T47D (cell line): ENCODE results near the gene TFEB.

ENCODE experiments used
- DNase-seq, 2 experiments: peaks; one replicate each; pipeline versions ENCODE4 v3.0.0 to v3.0.0-alpha.2; 2011 to 2012; ENCODE audit warnings: low read depth in 1 of 2, low spot score in 1 of 2
- JUND ChIP-seq: IDR thresholded peaks from 2 replicates; pipeline ENCODE4 v1.6.1; 2012; ENCODE audit warnings: low read depth
- in situ Hi-C: cut with HindIII; loops from 2 replicates; pipeline ENCODE4 v1.10.0; 2016; ENCODE audit warnings: low sequenced_read_pairs, low pct_unique_long_range_greater_than_20kb

The TFEB gene

DNA sequence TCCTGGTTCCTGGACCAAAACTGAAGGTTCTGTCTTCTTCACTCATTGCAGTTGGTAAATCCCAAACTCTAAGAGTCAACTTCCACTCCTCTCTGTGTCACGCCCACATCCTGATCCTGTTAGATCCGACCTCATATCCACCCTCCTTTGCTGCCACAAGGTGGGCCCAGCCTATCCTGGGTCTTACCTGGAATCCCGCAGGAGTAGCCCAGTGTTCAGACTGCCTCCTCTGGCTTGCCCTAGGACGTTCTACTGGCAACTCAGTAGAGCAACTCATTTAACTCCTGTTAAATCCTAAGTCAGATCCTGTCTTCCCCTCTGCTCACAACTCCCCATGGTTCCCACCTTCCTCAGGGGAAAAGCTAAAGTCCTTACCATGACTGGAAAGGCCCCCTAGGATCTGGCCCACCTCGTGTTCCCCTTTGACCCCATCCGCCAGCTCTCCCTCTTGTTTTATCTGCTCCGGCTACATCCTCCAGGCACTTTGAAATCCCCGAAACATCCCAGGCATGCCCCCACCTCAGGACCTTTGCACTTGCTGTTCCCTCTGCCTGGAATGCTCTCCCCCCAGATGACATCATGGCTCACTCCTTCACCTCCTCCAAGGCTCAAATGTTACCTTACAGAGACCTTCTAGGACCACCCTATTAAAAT, 43.9 kb downstream of the TFEB start:
- DNase-seq, result no peak
- in situ Hi-C loops, result no loop called here
- no peak for TF ChIP-seq JUND

DNA sequence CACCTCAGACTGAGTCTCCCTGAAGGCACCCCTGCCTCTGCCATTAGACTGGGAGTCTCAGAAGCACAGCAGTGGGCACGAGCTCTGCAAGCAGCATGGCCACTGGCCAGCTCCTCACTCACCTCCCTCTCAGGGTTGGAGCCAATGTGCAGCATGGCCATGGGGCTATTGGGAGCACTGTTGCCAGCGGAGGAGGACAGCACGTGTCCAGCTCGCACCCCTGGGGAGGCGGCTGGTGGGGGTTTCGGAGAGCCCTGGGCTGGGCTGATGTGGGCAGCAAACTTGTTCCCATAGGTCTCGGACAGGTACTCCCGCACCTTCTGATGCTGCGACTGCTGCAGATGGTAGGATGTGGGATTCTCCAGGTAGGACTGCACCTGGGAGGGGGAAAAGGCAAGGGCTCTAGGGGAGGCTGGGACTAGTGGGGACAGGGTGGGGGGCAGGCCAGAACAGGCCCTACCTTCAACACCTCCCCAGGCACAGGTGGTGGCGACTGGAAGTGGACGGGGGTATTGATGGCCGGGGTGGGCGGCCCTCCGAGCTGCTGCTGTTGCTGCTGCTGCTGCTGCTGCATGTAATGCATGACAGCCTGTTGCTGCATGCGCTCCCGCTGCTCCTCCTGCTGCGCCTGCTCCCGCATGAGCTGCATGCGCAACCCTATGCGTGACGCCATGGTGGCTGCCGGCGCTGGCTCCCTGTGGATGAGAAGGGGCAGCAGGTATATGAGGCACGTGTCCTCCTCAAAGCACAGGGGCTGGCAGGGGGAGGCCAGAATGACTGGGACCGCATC, 44.7 kb downstream of the TFEB start:
- no peak for DNase-seq
- TF ChIP-seq JUND, result no peak
- in situ Hi-C loops, result no loop called here

DNA sequence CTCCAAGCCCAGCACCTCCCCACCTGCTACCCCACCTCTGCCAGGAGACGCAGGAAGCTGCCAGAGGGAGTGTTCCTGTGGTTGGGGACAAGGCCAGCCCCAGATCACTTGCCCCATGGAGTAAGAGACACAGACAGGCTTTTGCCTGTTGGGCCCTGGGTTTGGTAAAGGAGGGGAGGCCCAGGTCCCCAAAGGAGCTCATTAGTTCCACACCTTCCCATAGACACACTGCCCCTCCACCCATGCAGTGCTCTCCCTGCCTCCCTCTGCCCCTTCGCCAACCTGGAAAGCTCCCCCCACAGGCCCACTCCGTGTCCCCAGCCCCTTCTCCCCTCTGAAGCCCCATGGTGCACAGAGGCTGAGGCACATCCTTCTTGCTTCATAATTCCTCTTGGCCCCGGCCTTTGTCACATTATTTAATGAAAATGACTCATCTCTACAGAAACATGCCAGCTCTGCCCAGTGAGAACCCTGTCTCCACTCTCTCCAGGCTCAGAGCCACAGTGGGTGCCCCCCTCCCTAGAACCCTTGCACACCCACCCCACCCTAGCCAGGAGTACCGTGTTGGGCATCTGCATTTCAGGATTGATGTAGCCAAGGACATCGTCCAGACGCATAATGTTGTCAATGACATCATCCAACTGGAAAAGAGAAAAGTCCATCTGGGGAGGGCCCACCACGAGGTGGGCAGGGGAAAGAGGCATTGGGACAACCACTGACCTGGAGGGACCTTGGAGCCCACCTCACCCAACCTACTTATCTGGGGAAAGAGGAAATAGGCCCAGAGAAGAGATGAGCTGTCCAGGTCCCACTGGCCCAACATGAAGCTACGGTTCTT, 46.0 kb downstream of the TFEB start:
- no peak for DNase-seq
- in situ Hi-C loops, result no loop called here
- no peak for TF ChIP-seq JUND

- no peak for DNase-seq
- no peak for TF ChIP-seq JUND
- in situ Hi-C loops, result no loop called here
These were observed 47.0 kb downstream of the TFEB start for GRCh38 chr6:41688256-41688965.

GRCh38 chr6:41687501-41688175, 47.8 kb downstream of the TFEB start:
- in situ Hi-C loops, result no loop called here
- no peak for DNase-seq
- TF ChIP-seq JUND, result no peak

DNA sequence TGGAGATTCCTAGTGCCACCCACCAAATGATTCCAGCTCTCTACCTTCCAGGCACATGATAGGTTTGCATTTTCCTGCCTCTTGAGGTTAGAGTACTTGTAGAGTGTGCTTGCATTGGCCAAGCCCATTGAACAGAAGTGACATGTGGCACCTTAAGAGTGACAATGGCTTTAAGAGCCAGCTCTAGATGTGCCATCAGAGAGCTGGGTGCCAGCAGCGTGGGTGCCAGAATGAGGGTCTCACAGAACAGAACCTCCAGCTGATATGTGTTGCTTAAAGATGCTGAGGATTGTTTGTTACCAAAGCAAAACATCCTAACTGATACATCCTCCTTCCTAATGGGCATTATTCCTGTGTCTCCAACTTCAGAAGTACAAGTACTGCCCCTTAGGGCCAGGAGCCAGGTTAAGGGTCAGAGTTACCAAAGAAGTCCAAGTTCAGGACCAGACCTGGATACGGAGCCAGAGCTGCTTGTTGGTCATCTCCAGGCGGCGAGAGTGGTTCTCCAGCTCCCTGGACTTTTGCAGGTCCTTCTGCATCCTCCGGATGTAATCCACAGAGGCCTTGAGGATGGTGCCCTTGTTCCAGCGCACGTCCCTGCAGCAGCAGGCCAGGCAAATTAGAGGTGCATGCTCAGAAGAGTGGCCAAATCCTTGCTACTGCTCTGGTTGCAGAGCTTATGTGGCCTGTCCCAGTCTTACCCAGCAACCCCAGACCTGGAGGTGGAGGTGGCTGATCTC, 49.6 kb downstream of the TFEB start:
- no peak for DNase-seq
- TF ChIP-seq JUND, result no peak
- in situ Hi-C loops, result no loop called here

DNA sequence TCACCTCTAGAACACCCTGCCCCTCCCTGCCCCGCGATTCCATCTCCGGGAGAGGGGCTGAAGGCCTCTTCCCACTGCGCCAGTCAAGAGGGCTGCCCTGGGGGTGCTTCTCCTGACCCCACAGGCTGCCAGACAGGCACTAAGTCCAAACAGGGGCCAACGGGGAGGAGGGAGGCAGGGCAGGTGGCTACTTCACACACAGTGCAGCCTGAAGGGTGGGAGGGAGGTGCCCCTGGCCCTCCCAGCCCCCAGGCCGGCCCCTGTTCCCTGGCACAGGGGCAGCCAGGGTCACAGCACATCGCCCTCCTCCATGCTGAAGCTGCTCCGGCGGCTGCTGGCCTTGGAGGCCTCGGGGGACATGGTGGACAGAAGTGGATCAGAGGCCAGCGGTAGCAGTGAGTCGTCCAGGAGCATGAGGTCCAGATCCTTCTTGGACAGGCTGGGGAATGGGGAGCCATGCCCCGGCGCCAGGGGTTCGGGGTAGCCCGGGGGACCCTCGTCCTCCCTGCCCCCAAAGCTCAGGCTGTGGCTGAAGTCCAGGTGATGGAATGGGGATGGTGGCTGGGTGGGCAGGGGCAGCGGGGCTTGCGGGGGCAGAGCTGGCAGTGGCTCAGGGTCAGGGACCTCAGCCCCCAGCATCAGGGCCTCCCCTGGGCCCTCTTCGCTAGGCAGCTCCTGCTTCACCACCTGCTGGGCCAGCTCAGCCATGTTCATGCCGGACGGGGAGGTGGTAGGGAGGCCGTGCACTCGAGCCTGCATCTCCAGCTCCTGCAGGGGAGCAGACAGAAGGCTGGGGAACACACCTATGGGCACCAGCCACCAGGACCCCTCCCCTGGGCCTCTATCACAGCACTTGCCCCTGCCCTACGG, 50.9 kb downstream of the TFEB start:
- in situ Hi-C loops, result no loop called here
- no peak for TF ChIP-seq JUND
- no peak for DNase-seq

DNA sequence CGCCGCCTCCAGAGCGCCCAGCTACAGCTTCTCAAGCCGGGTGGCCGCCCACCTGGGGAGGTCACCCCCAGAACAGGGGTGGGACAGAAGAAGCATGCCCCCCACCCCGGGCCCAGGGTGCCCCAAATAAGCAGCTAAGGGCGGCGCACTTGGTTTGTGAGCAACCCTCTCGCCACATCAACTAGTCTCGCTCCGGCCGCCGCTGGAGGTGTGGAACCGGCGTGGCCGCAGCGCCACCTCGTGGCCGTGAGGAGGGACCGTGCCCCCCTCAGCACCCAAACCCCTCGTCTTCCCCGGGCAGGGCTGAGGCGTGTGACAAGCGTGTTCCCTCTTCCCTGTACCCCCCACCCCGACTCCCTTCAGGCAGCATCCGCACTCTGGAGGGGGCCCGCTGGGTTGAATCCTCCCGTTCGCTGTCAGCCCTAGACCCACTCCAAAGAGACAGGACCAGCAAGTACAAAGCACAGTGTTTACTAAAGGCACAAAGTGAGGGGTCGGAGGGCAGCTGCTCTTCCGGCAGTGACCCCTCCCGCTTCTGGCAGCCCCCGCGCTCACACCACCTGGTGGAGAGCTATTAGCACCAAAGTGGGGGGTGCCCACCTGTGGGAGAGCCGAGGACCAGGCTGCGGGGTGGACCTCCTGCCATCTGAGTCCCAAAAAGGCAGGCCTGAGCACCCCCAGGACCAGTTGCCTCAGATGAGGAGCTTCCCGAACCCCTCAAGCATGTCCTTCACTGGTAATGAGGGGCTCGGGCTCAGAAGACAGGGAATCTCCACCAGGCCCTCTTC, 51.7 kb downstream of the TFEB start:
- in situ Hi-C loops, result no loop called here
- TF ChIP-seq JUND, result no peak
- DNase-seq, result peak; percentile 74 to 86

GRCh38 chr6:41683273-41683522, 52.2 kb downstream of the TFEB start:
- TF ChIP-seq JUND, result no peak
- no peak for DNase-seq
- in situ Hi-C loops, result no loop called here

DNA sequence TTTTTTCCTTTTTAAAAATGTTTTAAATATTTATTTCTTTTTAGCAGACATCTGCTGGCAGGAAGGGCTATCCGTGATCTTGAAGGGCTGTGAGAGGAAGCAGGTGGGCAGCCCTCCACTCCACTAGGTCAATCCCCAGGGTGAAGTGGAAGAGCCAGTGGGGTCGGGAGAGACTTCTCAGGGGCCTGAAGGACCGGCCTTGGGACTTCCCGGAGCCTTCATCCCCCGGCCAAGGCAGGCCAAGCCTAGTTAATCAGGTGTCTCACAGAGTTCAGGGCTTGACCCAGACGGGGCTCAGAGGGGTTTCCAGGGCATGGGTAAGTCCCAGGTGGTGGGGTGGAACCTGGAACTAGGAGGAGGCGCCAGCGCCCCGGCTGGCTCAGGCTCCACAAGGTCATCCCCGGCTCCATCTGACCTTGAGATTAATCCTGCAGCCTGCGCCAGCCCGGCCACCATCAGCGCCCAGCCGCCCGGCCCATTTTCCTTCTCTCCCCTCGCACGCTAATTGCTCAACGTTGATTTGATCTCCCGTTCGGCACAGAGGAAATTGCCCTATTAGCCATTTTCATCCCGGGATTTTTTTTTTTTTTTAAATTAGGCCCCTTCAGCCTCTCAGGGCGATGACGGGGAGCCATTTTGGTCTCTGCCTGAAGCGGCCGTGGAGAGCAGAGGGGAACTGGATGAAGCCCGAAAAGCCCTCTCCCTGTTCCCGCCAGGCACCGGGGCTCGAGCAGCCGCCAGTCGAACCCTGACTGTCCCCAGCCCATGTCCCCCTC, 52.7 kb downstream of the TFEB start:
- in situ Hi-C loops, result no loop called here
- TF ChIP-seq JUND, result no peak
- no peak for DNase-seq
